ENCODE measurements around the gene STIM2.

- TF ChIP-seq CTCF (IDR thresholded peaks at IDR 0.05) = no peak
- TF ChIP-seq EZH2 (IDR thresholded peaks at IDR 0.05) = no peak
- TF ChIP-seq EZH2phosphoT487 (IDR thresholded peaks at IDR 0.05) = no peak
Measured at GRCh38 chr4:26840786-26841185, 19.9 kb upstream of the STIM2 start.

Measured in neural progenitor cell (in vitro differentiated cells).